ENCODE results near the gene GRK2. TPM values are rescaled to one million over a fixed set of nuclear protein-coding genes. Genes with fewer than 3 reads are reported as not detected.

The GRK2 gene
- total RNA-seq, 1 donor from 2014 or later = 46.8 TPM

GRCh38 chr11:67267188-67268080 is 1.2 kb downstream of the GRK2 start:
- DNase-seq (ENCODE audit: low read depth) = no peak
- TF ChIP-seq CTCF (conservative IDR thresholded peaks at IDR 0.05; ENCODE audit: low read depth, low read length) = peak; percentile 11

GRCh38 chr11:67268081-67268961 is 2.0 kb downstream of the GRK2 start:
- no peak for TF ChIP-seq CTCF (conservative IDR thresholded peaks at IDR 0.05; ENCODE audit: low read depth, low read length)
- DNase-seq (ENCODE audit: low read depth) = no peak
- peak overlapping the region; percentile 92 for H3K4me3 ChIP-seq (ENCODE audit: low read depth, low read length)

More at GRCh38 chr11:67267188-67268080, 1.2 kb downstream of the GRK2 start:
- H3K4me3 ChIP-seq (ENCODE audit: low read depth, low read length) = peak overlapping the region; percentile 92

DNA sequence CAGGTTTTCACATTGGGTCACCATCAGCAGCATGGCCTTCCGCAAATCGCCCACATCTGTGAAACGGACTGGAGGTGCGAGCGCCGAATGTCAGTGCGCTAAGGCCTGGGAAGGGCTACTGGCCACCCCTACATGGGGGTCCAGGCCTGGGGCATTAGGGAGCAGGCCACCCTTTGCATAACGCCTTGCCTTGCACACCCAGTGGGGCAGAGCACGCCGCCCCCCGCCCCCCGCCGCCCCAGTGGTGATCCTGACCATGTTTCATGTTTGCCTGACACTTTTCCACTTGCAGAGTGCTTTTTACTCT is 2.6 kb downstream of the GRK2 start:
- DNase-seq (ENCODE audit: low read depth) = no peak
- no peak overlapping the region for H3K4me3 ChIP-seq (ENCODE audit: low read depth, low read length)
- TF ChIP-seq CTCF (conservative IDR thresholded peaks at IDR 0.05; ENCODE audit: low read depth, low read length) = no peak

- no peak for TF ChIP-seq CTCF (conservative IDR thresholded peaks at IDR 0.05; ENCODE audit: low read depth, low read length)
- no peak for DNase-seq (ENCODE audit: low read depth)
- peak overlapping the region; percentile 46 for H3K4me3 ChIP-seq (ENCODE audit: low read depth, low read length)
Observed at GRCh38 chr11:67269401-67270255, 3.4 kb downstream of the GRK2 start.

GRCh38 chr11:67270256-67271204 is 4.3 kb downstream of the GRK2 start:
- no peak for TF ChIP-seq CTCF (conservative IDR thresholded peaks at IDR 0.05; ENCODE audit: low read depth, low read length)
- DNase-seq (ENCODE audit: low read depth) = peak; percentile 71
- H3K4me3 ChIP-seq (ENCODE audit: low read depth, low read length) = peak overlapping the region; percentile 46

GRCh38 chr11:67271205-67271540 is 4.9 kb downstream of the GRK2 start:
- no peak for DNase-seq (ENCODE audit: low read depth)
- H3K4me3 ChIP-seq (ENCODE audit: low read depth, low read length) = peak overlapping the region; percentile 46
- TF ChIP-seq CTCF (conservative IDR thresholded peaks at IDR 0.05; ENCODE audit: low read depth, low read length) = no peak

Data from epithelial cell of proximal tubule (primary cell).